PC-3 (cell line): Measurements from ENCODE around the gene EFEMP1. TPM values are rescaled to one million over a fixed set of nuclear protein-coding genes. Genes with fewer than 3 reads are reported as not detected.

Source experiments
- ATAC-seq: fragments of 200-7000 bp; cut with Tn5 transposase; 2 replicates; pipeline ENCODE4 v1.9.1; 2020; ENCODE audit warnings: mild to moderate bottlenecking, moderate library complexity
- BruUV-seq: library from RNA; stranded (reverse); fragments of 400-500 nt; replicated peaks from 2 replicates; lab custom pipeline; 2021; lab: Mats Ljungman, UMichigan
- CTCF ChIA-PET: fragments of 300-600 bp; sonication (Branson Sonifier 250); formaldehyde crosslinking; loops from one replicate; lab custom pipeline; 2022; ENCODE audit warnings: antibody characterized with exemption; lab: Charles Lee
- POLR2A ChIA-PET: fragments of 300-600 bp; sonication (Branson Sonifier 250); formaldehyde crosslinking; loops from one replicate; lab custom pipeline; 2022; ENCODE audit warnings: antibody characterized with exemption; ENCODE audit not compliant: unreplicated experiment; lab: Charles Lee
- DNase-seq: peaks from one replicate; pipeline ENCODE4 v3.0.0-alpha.2; 2015
- H2AFZ ChIP-seq: fragments of 300-600 bp; sonication (generic); 2 replicates; pipeline ENCODE4 v1.6.0; 2016; ENCODE audit warnings: antibody characterized with exemption, low read length
- H3F3A ChIP-seq: fragments of 300-600 bp; sonication (generic); one replicate; pipeline ENCODE4 v1.6.0; 2017; ENCODE audit warnings: antibody characterized with exemption, low read length, control low read depth, mild to moderate bottlenecking; ENCODE audit not compliant: unreplicated experiment
- H3K27ac ChIP-seq: fragments of 300-600 bp; sonication (generic); 2 replicates; pipeline ENCODE4 v1.5.1; 2016; ENCODE audit warnings: mild to moderate bottlenecking, low read length
- H3K27me3 ChIP-seq: fragments of 300-600 bp; sonication (generic); 2 replicates; pipeline ENCODE4 v1.6.1; 2016; ENCODE audit warnings: low read length, mixed read lengths
- H3K36me3 ChIP-seq: fragments of 300-600 bp; sonication (generic); 2 replicates; pipeline ENCODE4 v1.6.1; 2016; ENCODE audit warnings: low read depth, mixed run types, low read length, mixed read lengths
- H3K4me1 ChIP-seq: fragments of 300-600 bp; sonication (generic); 2 replicates; pipeline ENCODE4 v1.5.1; 2016; ENCODE audit warnings: low read length; ENCODE audit not compliant: insufficient read depth
- H3K4me2 ChIP-seq: fragments of 300-600 bp; sonication (generic); 2 replicates; pipeline ENCODE4 v1.6.0; 2016; ENCODE audit warnings: low read length
- H3K4me3 ChIP-seq: fragments of 300-600 bp; sonication (generic); 2 replicates; pipeline ENCODE4 v1.5.1; 2016; ENCODE audit warnings: mild to moderate bottlenecking, low read length, mixed read lengths
- H3K79me2 ChIP-seq: fragments of 300-600 bp; sonication (generic); 2 replicates; pipeline ENCODE4 v1.6.1; 2017; ENCODE audit warnings: low read length, mixed read lengths
- H3K9ac ChIP-seq: fragments of 300-600 bp; sonication (generic); 2 replicates; pipeline ENCODE4 v1.6.0; 2016; ENCODE audit warnings: mild to moderate bottlenecking, low read length
- H3K9me2 ChIP-seq: fragments of 300-600 bp; sonication (generic); replicated peaks from 2 replicates; pipeline ENCODE4 v1.6.1; 2016; ENCODE audit warnings: mixed run types, low read length, mixed read lengths
- H3K9me3 ChIP-seq: fragments of 300-600 bp; sonication (generic); 2 replicates; pipeline ENCODE4 v1.6.1; 2016; ENCODE audit warnings: low read length, mixed read lengths
- H4K20me1 ChIP-seq: fragments of 300-600 bp; sonication (generic); 2 replicates; pipeline ENCODE4 v1.6.1; 2016; ENCODE audit warnings: low read length, mixed read lengths
- EZH2 ChIP-seq: fragments of 300-600 bp; sonication (generic); IDR thresholded peaks from one replicate; pipeline ENCODE4 v1.6.1; 2017; ENCODE audit warnings: antibody characterized with exemption, mild to moderate bottlenecking, low read length; ENCODE audit not compliant: unreplicated experiment
- EZH2phosphoT487 ChIP-seq: fragments of 300-600 bp; sonication (generic); IDR thresholded peaks from 2 replicates; pipeline ENCODE4 v1.6.1; 2018; ENCODE audit warnings: mild to moderate bottlenecking, antibody characterized with exemption, low read length, borderline replicate concordance
- intact Hi-C: fragments of 100-400 bp; cut with micrococcal nuclease; formaldehyde crosslinking; loops from 2 replicates; pipeline ENCODE4 v1.9.0; 2023
- total RNA-seq: library from RNA; depleted of rRNA; stranded (reverse); fragments of >200 nt; gene quantifications from 2 replicates; pipeline ENCODE4 v1.2.3, GENCODE V29; 2014
- TF ChIP-seq, protein P1 (sequence below): fragments of 300-600 bp; sonication (generic); conservative IDR thresholded peaks from 2 replicates; pipeline ENCODE4 v1.5.1; 2017; ENCODE audit warnings: antibody characterized with exemption, low read depth, mild to moderate bottlenecking, low read length

Gene EFEMP1
- total RNA-seq, 1 experiment from 2014 or later, result 59.6 TPM

- BruUV-seq, result no TSS peak
- DNase-seq, result no peak
- no peak for ATAC-seq
- Histone ChIP-seq H4K20me1 (no peaks in the 10 kb centered on the region), H2AFZ (no peak overlapping the region), H3F3A (no peaks in the 10 kb centered on the region), H3K27me3 (no peaks in the 10 kb centered on the region), H3K79me2 (no peaks in the 10 kb centered on the region), H3K36me3 (no peaks in the 10 kb centered on the region), H3K9me2 (no peaks in the 10 kb centered on the region), H3K9me3 (no peaks in the 10 kb centered on the region), H3K27ac (no peak overlapping the region), H3K4me2 (no peak overlapping the region), H3K9ac (no peak overlapping the region), H3K4me1 (no peaks in the 10 kb centered on the region), H3K4me3 (no peak overlapping the region)
- ChIA-PET POLR2A (no interaction called here), CTCF (no interaction called here)
- TF ChIP-seq EZH2 (no peak), EZH2phosphoT487 (no peak)
- TF ChIP-seq, protein P1, sequence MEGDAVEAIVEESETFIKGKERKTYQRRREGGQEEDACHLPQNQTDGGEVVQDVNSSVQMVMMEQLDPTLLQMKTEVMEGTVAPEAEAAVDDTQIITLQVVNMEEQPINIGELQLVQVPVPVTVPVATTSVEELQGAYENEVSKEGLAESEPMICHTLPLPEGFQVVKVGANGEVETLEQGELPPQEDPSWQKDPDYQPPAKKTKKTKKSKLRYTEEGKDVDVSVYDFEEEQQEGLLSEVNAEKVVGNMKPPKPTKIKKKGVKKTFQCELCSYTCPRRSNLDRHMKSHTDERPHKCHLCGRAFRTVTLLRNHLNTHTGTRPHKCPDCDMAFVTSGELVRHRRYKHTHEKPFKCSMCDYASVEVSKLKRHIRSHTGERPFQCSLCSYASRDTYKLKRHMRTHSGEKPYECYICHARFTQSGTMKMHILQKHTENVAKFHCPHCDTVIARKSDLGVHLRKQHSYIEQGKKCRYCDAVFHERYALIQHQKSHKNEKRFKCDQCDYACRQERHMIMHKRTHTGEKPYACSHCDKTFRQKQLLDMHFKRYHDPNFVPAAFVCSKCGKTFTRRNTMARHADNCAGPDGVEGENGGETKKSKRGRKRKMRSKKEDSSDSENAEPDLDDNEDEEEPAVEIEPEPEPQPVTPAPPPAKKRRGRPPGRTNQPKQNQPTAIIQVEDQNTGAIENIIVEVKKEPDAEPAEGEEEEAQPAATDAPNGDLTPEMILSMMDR, result no peak
- intact Hi-C loops, result no loop called here
Observed at GRCh38 chr2:55929476-55929875, 5.9 kb upstream of the EFEMP1 start.

DNA sequence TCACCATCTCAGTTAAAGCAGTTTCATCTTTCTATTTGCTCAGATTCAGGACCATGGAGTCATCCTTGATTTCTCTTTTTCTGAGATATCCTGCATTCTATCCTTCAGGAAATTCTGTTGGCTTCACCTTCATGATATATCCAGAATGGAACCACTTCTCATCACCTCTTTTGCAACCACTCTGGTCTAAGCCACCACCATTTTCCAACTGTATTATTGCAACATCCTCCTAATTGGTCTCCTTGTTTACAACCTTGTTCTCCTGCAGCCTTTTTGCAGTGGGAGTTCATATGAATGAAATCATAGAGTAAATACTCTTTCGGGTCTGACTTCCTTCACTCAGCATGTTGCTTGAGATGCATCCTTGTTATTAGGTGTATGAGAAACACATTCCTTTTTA lies 3.4 kb upstream of the EFEMP1 start:
- Histone ChIP-seq H3K27me3 (no peaks in the 10 kb centered on the region), H3K4me2 (no peak overlapping the region), H2AFZ (no peak overlapping the region), H3K4me1 (peaks cover 17% of the 10 kb centered on the region), H3K27ac (no peak overlapping the region), H3K4me3 (no peak overlapping the region), H3K79me2 (peaks cover 10% of the 10 kb centered on the region), H3K9me2 (no peaks in the 10 kb centered on the region), H3K36me3 (no peaks in the 10 kb centered on the region), H3K9me3 (no peaks in the 10 kb centered on the region), H3F3A (no peaks in the 10 kb centered on the region), H3K9ac (no peak overlapping the region), H4K20me1 (no peaks in the 10 kb centered on the region)
- ChIA-PET CTCF (no interaction called here), POLR2A (no interaction called here)
- no TSS peak for BruUV-seq
- DNase-seq (no peak), ATAC-seq (no peak)
- no peak for TF ChIP-seq EZH2phosphoT487
- TF ChIP-seq, protein P1, result no peak
- TF ChIP-seq EZH2, result no peak
- intact Hi-C loops, result no loop called here

DNA sequence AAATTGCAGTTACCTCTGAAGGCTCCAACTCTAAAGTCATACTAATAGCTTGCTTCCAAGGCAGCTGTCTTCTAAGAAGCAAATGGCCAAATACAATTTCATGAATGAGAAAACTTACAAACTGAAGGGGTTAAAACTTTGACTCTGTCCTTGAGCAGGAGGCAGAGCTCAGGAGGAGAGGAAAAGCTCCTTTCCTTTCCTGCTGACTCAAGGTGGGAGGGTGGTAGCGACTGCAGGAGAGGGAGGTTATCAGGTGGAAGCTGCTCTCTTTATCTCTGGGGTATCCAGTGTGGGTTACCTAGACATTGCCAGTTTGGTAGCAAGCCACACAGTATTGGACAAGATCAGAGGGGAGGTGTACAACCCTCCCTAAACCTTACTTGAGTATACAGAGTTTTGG lies 2.7 kb upstream of the EFEMP1 start:
- no peak overlapping the region for H3K4me2 ChIP-seq
- TF ChIP-seq, protein P1, result no peak
- TF ChIP-seq EZH2 (no peak), EZH2phosphoT487 (no peak)
- no peaks in the 10 kb centered on the region for H3K9me3 ChIP-seq
- intact Hi-C loops, result no loop called here
- no peaks in the 10 kb centered on the region for H4K20me1 ChIP-seq
- no peak overlapping the region for H3K9ac ChIP-seq
- H3K27me3 ChIP-seq, result no peaks in the 10 kb centered on the region
- CTCF ChIA-PET, result no interaction called here
- no peak for DNase-seq
- no TSS peak for BruUV-seq
- no peak overlapping the region for H2AFZ ChIP-seq
- peaks cover 18% of the 10 kb centered on the region for H3K4me1 ChIP-seq
- no peak overlapping the region for H3K4me3 ChIP-seq
- POLR2A ChIA-PET, result interaction anchor here (0.5 kb wide), 1 partner anchor 21 kb away, joined by 6 read pairs; no protein-coding TSS in a partner anchor
- no peak overlapping the region for H3K27ac ChIP-seq
- H3K79me2 ChIP-seq, result peaks cover 10% of the 10 kb centered on the region
- ATAC-seq, result no peak
- H3K36me3 ChIP-seq, result no peaks in the 10 kb centered on the region
- H3F3A ChIP-seq, result no peaks in the 10 kb centered on the region
- no peaks in the 10 kb centered on the region for H3K9me2 ChIP-seq
